ENCODE results near the gene ARHGAP10. TPM values are rescaled to one million over a fixed set of nuclear protein-coding genes. Genes with fewer than 3 reads are reported as not detected.
A peak's percentile ranks its signal among the peaks of the same experiment; 100 is the strongest.

The ARHGAP10 gene
- total RNA-seq, 6 experiments from 2014 or later = 5.5 to 13.3 (median 10.4) TPM

GRCh38 chr4:147723326-147723725, 8.6 kb upstream of the ARHGAP10 start:
- no peaks in the 10 kb centered on the region for H3K9me3 ChIP-seq
- intact Hi-C loops (cut with DNase I) = no loop called here
- no peak overlapping the region for H3K4me3 ChIP-seq
- no peaks in the 10 kb centered on the region for H3K27me3 ChIP-seq
- H3K4me1 ChIP-seq = peaks cover 0 to 3% (median 0%) of the 10 kb centered on the region in 4 donors
- H3K27ac ChIP-seq = no peak overlapping the region
- H3K36me3 ChIP-seq = no peaks in the 10 kb centered on the region
- ATAC-seq (peak; percentile 87 to 97 (median 94)), DNase-seq (peak; percentile 32 to 71 (median 69))
- WGBS (ENCODE audit: insufficient coverage, low coverage, low lambda C conversion rate, missing lambda C conversion rate) = 45% methylated on average over 4 of the region's 5 CpGs
- TF ChIP-seq, protein P1, sequence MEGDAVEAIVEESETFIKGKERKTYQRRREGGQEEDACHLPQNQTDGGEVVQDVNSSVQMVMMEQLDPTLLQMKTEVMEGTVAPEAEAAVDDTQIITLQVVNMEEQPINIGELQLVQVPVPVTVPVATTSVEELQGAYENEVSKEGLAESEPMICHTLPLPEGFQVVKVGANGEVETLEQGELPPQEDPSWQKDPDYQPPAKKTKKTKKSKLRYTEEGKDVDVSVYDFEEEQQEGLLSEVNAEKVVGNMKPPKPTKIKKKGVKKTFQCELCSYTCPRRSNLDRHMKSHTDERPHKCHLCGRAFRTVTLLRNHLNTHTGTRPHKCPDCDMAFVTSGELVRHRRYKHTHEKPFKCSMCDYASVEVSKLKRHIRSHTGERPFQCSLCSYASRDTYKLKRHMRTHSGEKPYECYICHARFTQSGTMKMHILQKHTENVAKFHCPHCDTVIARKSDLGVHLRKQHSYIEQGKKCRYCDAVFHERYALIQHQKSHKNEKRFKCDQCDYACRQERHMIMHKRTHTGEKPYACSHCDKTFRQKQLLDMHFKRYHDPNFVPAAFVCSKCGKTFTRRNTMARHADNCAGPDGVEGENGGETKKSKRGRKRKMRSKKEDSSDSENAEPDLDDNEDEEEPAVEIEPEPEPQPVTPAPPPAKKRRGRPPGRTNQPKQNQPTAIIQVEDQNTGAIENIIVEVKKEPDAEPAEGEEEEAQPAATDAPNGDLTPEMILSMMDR (IDR thresholded peaks at IDR 0.05) = no peak
- TF ChIP-seq POLR2A (IDR thresholded peaks at IDR 0.05) = no peak

- Histone ChIP-seq H3K27ac (no peak overlapping the region), H3K4me1 (peaks cover 0 to 3% (median 0%) of the 10 kb centered on the region in 4 donors), H3K27me3 (no peaks in the 10 kb centered on the region), H3K9me3 (no peaks in the 10 kb centered on the region), H3K36me3 (no peaks in the 10 kb centered on the region), H3K4me3 (no peak overlapping the region)
- TF ChIP-seq, protein P1 (IDR thresholded peaks at IDR 0.05) = no peak
- no peak for TF ChIP-seq POLR2A (IDR thresholded peaks at IDR 0.05)
- intact Hi-C loops (cut with DNase I) = no loop called here
- DNase-seq (no peak), ATAC-seq (peak in 2 of 4 donors; percentile 21 to 40)
- WGBS (ENCODE audit: insufficient coverage, low coverage, low lambda C conversion rate, missing lambda C conversion rate) = 39% methylated on average over 12 of the region's 13 CpGs
These were observed 7.3 kb upstream of the ARHGAP10 start for GRCh38 chr4:147724468-147725201.

DNA sequence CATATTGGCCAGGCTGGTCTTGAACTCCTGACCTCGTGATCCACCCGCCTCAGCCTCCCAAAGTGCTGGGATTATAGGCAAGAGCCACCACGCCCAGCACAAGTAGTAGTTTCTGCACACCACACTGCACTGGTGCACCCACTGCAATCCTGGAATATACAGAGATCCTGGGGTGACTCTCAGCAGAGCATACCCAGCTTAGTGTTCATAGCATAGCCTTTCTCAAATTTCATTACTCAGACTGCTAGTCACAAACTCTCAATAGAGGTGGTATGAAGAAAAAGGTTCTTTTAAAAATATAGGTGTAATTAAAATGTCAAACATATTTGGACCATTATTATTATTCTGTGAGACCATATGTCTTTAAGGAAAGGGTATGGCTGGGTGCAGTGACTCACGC, 6.2 kb upstream of the ARHGAP10 start:
- TF ChIP-seq, protein P1 (IDR thresholded peaks at IDR 0.05) = no peak
- no peak for TF ChIP-seq POLR2A (IDR thresholded peaks at IDR 0.05)
- ATAC-seq = no peak
- no peak overlapping the region for H3K4me3 ChIP-seq
- 63% methylated on average over 1 of the region's 4 CpGs for WGBS (ENCODE audit: insufficient coverage, low coverage, low lambda C conversion rate, missing lambda C conversion rate)
- H3K36me3 ChIP-seq = no peaks in the 10 kb centered on the region
- H3K27ac ChIP-seq = no peak overlapping the region
- no peak for DNase-seq
- no peaks in the 10 kb centered on the region for H3K27me3 ChIP-seq
- intact Hi-C loops (cut with DNase I) = no loop called here
- peaks cover 0 to 3% (median 0%) of the 10 kb centered on the region in 4 donors for H3K4me1 ChIP-seq
- no peaks in the 10 kb centered on the region for H3K9me3 ChIP-seq

- H3K36me3 ChIP-seq = no peaks in the 10 kb centered on the region
These were observed 4.3 kb upstream of the ARHGAP10 start for GRCh38 chr4:147727476-147728028.

More at GRCh38 chr4:147727476-147728028, 4.3 kb upstream of the ARHGAP10 start:
- intact Hi-C loops (cut with DNase I) = no loop called here
- H3K27me3 ChIP-seq = no peaks in the 10 kb centered on the region
- DNase-seq = no peak
- H3K27ac ChIP-seq = no peak overlapping the region
- H3K4me1 ChIP-seq = peaks cover 0 to 3% (median 0%) of the 10 kb centered on the region in 4 donors
- no peak for ATAC-seq
- WGBS (ENCODE audit: insufficient coverage, low coverage, low lambda C conversion rate, missing lambda C conversion rate) = 79% methylated on average over 2 of the region's 2 CpGs
- H3K4me3 ChIP-seq = no peak overlapping the region
- TF ChIP-seq, protein P1 (IDR thresholded peaks at IDR 0.05) = no peak
- TF ChIP-seq POLR2A (IDR thresholded peaks at IDR 0.05) = no peak
- no peaks in the 10 kb centered on the region for H3K9me3 ChIP-seq

Data from right lobe of liver (tissue), 6 donors.